Neural cell (in vitro differentiated cells): Measurements from ENCODE around the gene EFCAB12. TPM values are rescaled to one million over a fixed set of nuclear protein-coding genes. Genes with fewer than 3 reads are reported as not detected.
"Not testable (repeated sequence)": the region's sequence is repeated elsewhere in the genome, so short reads cannot be mapped to it uniquely, and the experiment has no call there.

Experiments
- H2AFZ ChIP-seq: fragments of 200-600, 300-800 bp; sonication (generic), shearing (Covaris generic); 2 replicates; pipeline ENCODE4 v1.6.0; 2014; ENCODE audit warnings: low read depth, mild to moderate bottlenecking, antibody characterized with exemption, low read length, moderate library complexity
- H3F3A ChIP-seq: fragments of 200-600 bp; shearing (Covaris generic); 2 replicates; pipeline ENCODE4 v1.6.1; 2016; ENCODE audit warnings: mild to moderate bottlenecking, moderate library complexity, mixed read lengths, antibody characterized with exemption, low read length; ENCODE audit not compliant: insufficient read depth, poor library complexity, severe bottlenecking
- H3K27ac ChIP-seq: fragments of 200-600, 300-800 bp; sonication (generic), shearing (Covaris generic); 2 replicates; pipeline ENCODE4 v1.5.1; 2014; ENCODE audit warnings: mild to moderate bottlenecking, low read length, moderate library complexity
- H3K27me3 ChIP-seq: fragments of 300-800, 200-600 bp; sonication (generic), shearing (Covaris generic); 2 replicates; pipeline ENCODE4 v1.6.0; 2014; ENCODE audit warnings: mild to moderate bottlenecking, low read depth, low read length, moderate library complexity; ENCODE audit not compliant: insufficient read depth
- H3K36me3 ChIP-seq: fragments of 300-800, 200-600 bp; sonication (generic), shearing (Covaris generic); 2 replicates; pipeline ENCODE4 v1.5.1; 2014; ENCODE audit warnings: mild to moderate bottlenecking, antibody characterized with exemption, low read length, moderate library complexity; ENCODE audit not compliant: insufficient read depth
- H3K4me2 ChIP-seq: fragments of 300-800, 200-600 bp; sonication (generic), shearing (Covaris generic); 2 replicates; pipeline ENCODE4 v1.6.0; 2014; ENCODE audit warnings: mild to moderate bottlenecking, low read length
- H3K4me3 ChIP-seq: fragments of 300-800, 200-600 bp; sonication (generic), shearing (Covaris generic); 2 replicates; pipeline ENCODE4 v1.5.1; 2014; ENCODE audit warnings: mild to moderate bottlenecking, low read length, moderate library complexity
- H3K79me2 ChIP-seq: fragments of 200-600 bp; shearing (Covaris generic); replicated peaks from 2 replicates; pipeline ENCODE4 v1.6.0; 2014; ENCODE audit warnings: mild to moderate bottlenecking, low read length, moderate library complexity; ENCODE audit not compliant: insufficient read depth
- H3K9ac ChIP-seq: fragments of 300-800, 200-600 bp; sonication (generic), shearing (Covaris generic); 2 replicates; pipeline ENCODE4 v1.6.1; 2016; ENCODE audit warnings: mild to moderate bottlenecking, low read length, mixed read lengths
- H3K9me2 ChIP-seq: fragments of 200-600 bp; shearing (Covaris generic); 2 replicates; pipeline ENCODE4 v1.6.1; 2016; ENCODE audit warnings: mild to moderate bottlenecking, low read length, mixed read lengths; ENCODE audit not compliant: insufficient read depth
- H3K9me3 ChIP-seq: fragments of 200-600, 300-800 bp; sonication (generic), shearing (Covaris generic); 2 replicates; pipeline ENCODE4 v1.6.1; 2016; ENCODE audit warnings: mild to moderate bottlenecking, mixed run types, low read length, moderate library complexity, mixed read lengths
- H4K20me1 ChIP-seq: fragments of 200-600 bp; shearing (Covaris generic); 2 replicates; pipeline ENCODE4 v1.6.1; 2016; ENCODE audit warnings: mild to moderate bottlenecking, mixed run types; ENCODE audit not compliant: insufficient read depth
- EP300 ChIP-seq: fragments of 450-650 bp; conservative IDR thresholded peaks from 2 replicates; pipeline ENCODE4 v1.6.1; 2014; ENCODE audit warnings: antibody characterized with exemption, mild to moderate bottlenecking, moderate library complexity; ENCODE audit not compliant: poor library complexity, severe bottlenecking
- EZH2 ChIP-seq: fragments of 200-600, 300-800 bp; shearing (Covaris generic), sonication (generic); IDR thresholded peaks from 2 replicates; pipeline ENCODE4 v1.6.1; 2014; ENCODE audit warnings: antibody characterized with exemption, low read length, borderline replicate concordance, mild to moderate bottlenecking; ENCODE audit not compliant: insufficient read depth, poor library complexity, severe bottlenecking
- MXI1 ChIP-seq: fragments of 450-650 bp; conservative IDR thresholded peaks from 2 replicates; pipeline ENCODE4 v1.6.1; 2014; ENCODE audit warnings: antibody characterized with exemption, mild to moderate bottlenecking; ENCODE audit not compliant: poor library complexity, severe bottlenecking
- POLR2AphosphoS5 ChIP-seq: IDR thresholded peaks from 2 replicates; pipeline ENCODE4 v1.6.1; 2012
- RAD21 ChIP-seq: fragments of 450-650 bp; conservative IDR thresholded peaks from 2 replicates; pipeline ENCODE4 v1.6.1; 2014; ENCODE audit warnings: antibody characterized with exemption, mild to moderate bottlenecking, moderate library complexity
- SMC3 ChIP-seq: fragments of 450-650 bp; conservative IDR thresholded peaks from 2 replicates; pipeline ENCODE4 v1.6.1; 2014; ENCODE audit warnings: antibody characterized with exemption, mild to moderate bottlenecking, moderate library complexity; ENCODE audit not compliant: poor library complexity
- TAF1 ChIP-seq: IDR thresholded peaks from 2 replicates; pipeline ENCODE4 v1.6.1; 2012; ENCODE audit warnings: low read depth
- polyA plus RNA-seq: library from polyadenylated mRNA; depleted of rRNA; stranded (reverse); fragments of >200 nt; gene quantifications from 2 replicates; pipeline ENCODE4 v1.2.3, GENCODE V29; 2014
- TF ChIP-seq, protein P1 (sequence below): IDR thresholded peaks from 2 replicates; pipeline ENCODE4 v1.6.1; 2012; ENCODE audit warnings: borderline replicate concordance
- TF ChIP-seq, protein P2 (sequence below): fragments of 450-650 bp; IDR thresholded peaks from 2 replicates; pipeline ENCODE4 v1.5.1; 2014; ENCODE audit warnings: antibody characterized with exemption, mild to moderate bottlenecking, moderate library complexity; ENCODE audit not compliant: poor library complexity, severe bottlenecking

The EFCAB12 gene
- polyA plus RNA-seq, 1 donor from 2014 or later = 0.32 TPM

DNA sequence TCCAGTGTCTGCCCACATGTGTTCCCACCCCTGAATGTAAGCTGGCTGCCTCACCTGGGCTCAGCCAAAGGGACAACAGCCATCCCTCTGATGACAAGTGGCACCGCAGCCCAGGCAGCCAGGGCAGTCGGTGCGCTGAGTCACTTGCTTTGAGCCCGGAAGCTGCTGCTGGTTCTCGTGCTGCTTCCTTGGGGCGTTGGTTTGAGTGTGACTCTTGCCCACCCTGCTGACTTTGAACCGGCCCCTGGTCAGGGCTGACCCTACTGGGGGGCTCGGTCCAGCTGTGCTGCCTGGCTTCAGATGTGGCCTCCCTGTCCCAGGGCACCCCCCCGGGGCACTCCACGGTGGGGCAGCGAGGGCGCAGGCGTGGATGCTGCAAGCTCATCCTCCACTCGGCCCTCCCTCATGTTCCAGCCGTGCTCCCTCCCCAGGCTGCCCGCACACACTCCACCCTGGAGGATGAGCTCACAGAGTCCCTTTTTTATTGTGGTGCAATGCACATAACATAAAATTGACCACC lies 62.1 kb downstream of the EFCAB12 start:
- H3K27ac ChIP-seq = no peak overlapping the region
- no peak overlapping the region for H3K9ac ChIP-seq

DNA sequence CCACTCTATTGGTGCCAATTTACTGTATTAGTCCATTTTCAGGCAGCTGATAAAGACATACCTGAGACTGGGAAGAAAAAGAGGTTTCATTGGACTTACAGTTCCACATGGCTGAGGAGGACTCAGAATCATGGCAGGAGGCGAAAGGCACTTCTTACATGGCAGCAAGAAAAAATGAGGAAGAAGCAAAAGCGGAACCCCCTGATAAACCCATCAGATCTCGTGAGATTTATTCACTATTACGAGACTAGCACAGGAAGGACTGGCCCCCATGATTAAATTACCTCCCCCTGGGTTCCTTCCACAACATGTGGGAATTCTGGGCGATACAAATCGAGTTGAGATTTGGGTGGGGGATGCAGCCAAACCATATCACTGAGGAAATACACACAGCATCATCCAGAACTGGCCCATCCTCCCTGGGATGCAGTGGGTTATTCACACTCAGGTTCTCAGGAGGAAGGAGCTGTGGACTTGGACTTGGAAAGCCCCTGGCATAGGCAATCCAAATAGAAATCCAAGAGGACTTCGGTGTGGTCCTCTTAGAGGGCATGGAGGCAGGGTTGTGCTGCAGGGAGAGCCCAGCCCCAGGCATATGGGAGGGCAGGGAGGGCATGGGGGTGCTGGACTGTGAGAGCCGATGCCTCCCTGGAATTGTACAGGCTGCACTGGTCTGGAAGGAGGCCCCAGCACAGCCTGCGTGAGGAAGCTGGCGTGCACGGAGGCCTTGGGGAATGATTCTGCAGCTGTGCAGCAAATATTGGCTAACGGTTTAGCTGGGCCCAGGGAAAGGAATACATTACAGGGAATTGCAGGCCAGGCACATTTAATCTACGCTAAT lies 62.9 kb downstream of the EFCAB12 start:
- Histone ChIP-seq H3K27ac (no peak overlapping the region), H3K79me2 (no peaks in the 10 kb centered on the region), H2AFZ (no peak overlapping the region), H4K20me1 (no peaks in the 10 kb centered on the region), H3K36me3 (no peaks in the 10 kb centered on the region), H3F3A (no peaks in the 10 kb centered on the region), H3K27me3 (no peaks in the 10 kb centered on the region), H3K4me3 (no peak overlapping the region), H3K9ac (no peak overlapping the region), H3K4me2 (no peak overlapping the region), H3K9me3 (no peaks in the 10 kb centered on the region), H3K9me2 (no peaks in the 10 kb centered on the region)
- TF ChIP-seq RAD21 = no peak

More for the DNA sequence above, 62.1 kb downstream of the EFCAB12 start:
- Histone ChIP-seq H2AFZ (no peak overlapping the region), H4K20me1 (no peaks in the 10 kb centered on the region), H3K36me3 (no peaks in the 10 kb centered on the region), H3K4me2 (no peak overlapping the region), H3F3A (no peaks in the 10 kb centered on the region), H3K9me3 (no peaks in the 10 kb centered on the region), H3K9me2 (no peaks in the 10 kb centered on the region), H3K79me2 (no peaks in the 10 kb centered on the region), H3K27me3 (no peaks in the 10 kb centered on the region), H3K4me3 (no peak overlapping the region)
- TF ChIP-seq MXI1 = no peak
- TF ChIP-seq, protein P1, sequence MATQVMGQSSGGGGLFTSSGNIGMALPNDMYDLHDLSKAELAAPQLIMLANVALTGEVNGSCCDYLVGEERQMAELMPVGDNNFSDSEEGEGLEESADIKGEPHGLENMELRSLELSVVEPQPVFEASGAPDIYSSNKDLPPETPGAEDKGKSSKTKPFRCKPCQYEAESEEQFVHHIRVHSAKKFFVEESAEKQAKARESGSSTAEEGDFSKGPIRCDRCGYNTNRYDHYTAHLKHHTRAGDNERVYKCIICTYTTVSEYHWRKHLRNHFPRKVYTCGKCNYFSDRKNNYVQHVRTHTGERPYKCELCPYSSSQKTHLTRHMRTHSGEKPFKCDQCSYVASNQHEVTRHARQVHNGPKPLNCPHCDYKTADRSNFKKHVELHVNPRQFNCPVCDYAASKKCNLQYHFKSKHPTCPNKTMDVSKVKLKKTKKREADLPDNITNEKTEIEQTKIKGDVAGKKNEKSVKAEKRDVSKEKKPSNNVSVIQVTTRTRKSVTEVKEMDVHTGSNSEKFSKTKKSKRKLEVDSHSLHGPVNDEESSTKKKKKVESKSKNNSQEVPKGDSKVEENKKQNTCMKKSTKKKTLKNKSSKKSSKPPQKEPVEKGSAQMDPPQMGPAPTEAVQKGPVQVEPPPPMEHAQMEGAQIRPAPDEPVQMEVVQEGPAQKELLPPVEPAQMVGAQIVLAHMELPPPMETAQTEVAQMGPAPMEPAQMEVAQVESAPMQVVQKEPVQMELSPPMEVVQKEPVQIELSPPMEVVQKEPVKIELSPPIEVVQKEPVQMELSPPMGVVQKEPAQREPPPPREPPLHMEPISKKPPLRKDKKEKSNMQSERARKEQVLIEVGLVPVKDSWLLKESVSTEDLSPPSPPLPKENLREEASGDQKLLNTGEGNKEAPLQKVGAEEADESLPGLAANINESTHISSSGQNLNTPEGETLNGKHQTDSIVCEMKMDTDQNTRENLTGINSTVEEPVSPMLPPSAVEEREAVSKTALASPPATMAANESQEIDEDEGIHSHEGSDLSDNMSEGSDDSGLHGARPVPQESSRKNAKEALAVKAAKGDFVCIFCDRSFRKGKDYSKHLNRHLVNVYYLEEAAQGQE = no peak
- TF ChIP-seq EZH2 = no peak
- TF ChIP-seq POLR2AphosphoS5 = no peak
- no peak for TF ChIP-seq EP300
- no peak for TF ChIP-seq SMC3
- TF ChIP-seq, protein P2, sequence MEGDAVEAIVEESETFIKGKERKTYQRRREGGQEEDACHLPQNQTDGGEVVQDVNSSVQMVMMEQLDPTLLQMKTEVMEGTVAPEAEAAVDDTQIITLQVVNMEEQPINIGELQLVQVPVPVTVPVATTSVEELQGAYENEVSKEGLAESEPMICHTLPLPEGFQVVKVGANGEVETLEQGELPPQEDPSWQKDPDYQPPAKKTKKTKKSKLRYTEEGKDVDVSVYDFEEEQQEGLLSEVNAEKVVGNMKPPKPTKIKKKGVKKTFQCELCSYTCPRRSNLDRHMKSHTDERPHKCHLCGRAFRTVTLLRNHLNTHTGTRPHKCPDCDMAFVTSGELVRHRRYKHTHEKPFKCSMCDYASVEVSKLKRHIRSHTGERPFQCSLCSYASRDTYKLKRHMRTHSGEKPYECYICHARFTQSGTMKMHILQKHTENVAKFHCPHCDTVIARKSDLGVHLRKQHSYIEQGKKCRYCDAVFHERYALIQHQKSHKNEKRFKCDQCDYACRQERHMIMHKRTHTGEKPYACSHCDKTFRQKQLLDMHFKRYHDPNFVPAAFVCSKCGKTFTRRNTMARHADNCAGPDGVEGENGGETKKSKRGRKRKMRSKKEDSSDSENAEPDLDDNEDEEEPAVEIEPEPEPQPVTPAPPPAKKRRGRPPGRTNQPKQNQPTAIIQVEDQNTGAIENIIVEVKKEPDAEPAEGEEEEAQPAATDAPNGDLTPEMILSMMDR = no peak
- TF ChIP-seq RAD21 = no peak
- TF ChIP-seq TAF1 = no peak

DNA sequence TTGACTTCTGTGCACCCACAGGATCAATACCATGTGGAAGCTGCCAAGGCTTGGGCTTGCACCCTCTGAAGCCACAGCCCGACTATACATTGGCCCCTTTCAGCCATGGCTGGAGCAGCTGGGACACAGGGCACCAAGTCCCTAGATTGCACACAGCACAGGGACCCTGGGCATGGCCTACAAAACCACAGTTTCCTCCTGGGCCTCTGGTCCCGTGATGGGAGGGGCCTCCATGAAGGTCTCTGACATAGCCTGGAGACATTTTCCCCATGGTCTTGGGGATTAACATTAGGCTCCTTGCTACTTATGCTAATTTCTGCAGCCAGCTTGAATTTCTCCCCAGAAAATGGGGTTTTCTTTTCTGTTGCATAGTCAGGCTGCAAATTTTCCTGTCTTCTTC lies 63.6 kb downstream of the EFCAB12 start:
- not testable (repeated sequence) for H3K9me2 ChIP-seq, H2AFZ ChIP-seq, H3K36me3 ChIP-seq, H3K27me3 ChIP-seq, H3F3A ChIP-seq, H3K4me2 ChIP-seq, H3K4me3 ChIP-seq, H3K9me3 ChIP-seq, H3K9ac ChIP-seq, H3K79me2 ChIP-seq, H3K27ac ChIP-seq, H4K20me1 ChIP-seq

DNA sequence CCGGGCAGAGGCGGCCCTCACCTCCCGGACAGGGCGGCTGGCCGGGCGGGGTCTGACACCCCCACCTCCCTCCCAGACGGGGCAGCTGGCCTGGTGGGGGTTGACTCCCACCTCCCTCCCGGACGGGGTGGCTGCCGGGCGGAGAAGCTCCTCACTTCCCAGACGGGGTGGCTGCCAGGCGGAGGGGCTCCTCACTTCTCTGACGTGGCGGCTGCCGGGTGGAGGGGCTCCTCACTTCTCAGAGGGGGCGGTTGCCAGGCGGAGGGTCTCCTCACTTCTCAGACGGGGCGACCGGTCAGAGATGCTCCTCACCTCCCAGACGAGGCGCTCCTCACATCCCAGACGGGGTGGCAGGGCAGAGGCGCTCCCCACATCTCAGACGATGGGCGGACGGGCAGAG lies 65.1 kb downstream of the EFCAB12 start:
- not testable (repeated sequence) for H3K9ac ChIP-seq, H3K36me3 ChIP-seq, H3K4me2 ChIP-seq, H4K20me1 ChIP-seq, H3K79me2 ChIP-seq, H3K9me2 ChIP-seq, H3K9me3 ChIP-seq, H2AFZ ChIP-seq, H3F3A ChIP-seq, H3K27me3 ChIP-seq, H3K27ac ChIP-seq, H3K4me3 ChIP-seq
